A549 (cell line): ENCODE data around the gene CDC5L.

Source experiments
- BHLHE40 ChIP-seq: IDR thresholded peaks from 2 replicates; pipeline ENCODE4 v1.6.1; 2012; ENCODE audit warnings: low read depth, low read length, inconsistent platforms
- KDM1A ChIP-seq: fragments of 200-600 bp; sonication (generic); IDR thresholded peaks from 2 replicates; pipeline ENCODE4 v1.6.1; 2016; ENCODE audit warnings: low read depth, mild to moderate bottlenecking
- POLR2AphosphoS2 ChIP-seq: conservative IDR thresholded peaks from 2 replicates; pipeline ENCODE4 v1.6.1; 2012; ENCODE audit warnings: low read length, improper control_type of control experiment, inconsistent platforms
- TF ChIP-seq, protein P1 (sequence below): fragments of >200 bp; sonication (Bioruptor Twin); formaldehyde crosslinking; IDR thresholded peaks from 3 replicates; pipeline ENCODE4 v1.5.1; 2016

DNA sequence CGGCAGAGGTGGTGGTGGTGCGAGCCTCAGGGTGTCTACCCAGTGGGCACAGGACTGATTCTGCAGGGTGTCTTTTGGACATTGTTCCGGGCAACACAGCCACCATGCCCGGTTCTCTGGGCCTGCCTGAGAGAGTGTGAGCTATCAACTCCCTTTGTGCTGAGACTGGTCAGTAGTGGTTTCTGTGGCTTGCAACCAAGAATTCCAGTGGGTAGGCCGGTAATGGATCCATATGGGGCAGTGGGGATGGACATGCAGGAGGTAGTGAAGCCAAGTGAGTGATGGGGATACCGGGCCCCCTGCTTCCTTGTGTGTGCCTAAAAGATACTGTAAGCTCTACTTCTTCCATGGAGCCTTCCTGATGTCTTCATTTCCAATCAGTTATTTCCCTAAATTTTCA is 71.0 kb downstream of the CDC5L start:
- TF ChIP-seq, protein P1, sequence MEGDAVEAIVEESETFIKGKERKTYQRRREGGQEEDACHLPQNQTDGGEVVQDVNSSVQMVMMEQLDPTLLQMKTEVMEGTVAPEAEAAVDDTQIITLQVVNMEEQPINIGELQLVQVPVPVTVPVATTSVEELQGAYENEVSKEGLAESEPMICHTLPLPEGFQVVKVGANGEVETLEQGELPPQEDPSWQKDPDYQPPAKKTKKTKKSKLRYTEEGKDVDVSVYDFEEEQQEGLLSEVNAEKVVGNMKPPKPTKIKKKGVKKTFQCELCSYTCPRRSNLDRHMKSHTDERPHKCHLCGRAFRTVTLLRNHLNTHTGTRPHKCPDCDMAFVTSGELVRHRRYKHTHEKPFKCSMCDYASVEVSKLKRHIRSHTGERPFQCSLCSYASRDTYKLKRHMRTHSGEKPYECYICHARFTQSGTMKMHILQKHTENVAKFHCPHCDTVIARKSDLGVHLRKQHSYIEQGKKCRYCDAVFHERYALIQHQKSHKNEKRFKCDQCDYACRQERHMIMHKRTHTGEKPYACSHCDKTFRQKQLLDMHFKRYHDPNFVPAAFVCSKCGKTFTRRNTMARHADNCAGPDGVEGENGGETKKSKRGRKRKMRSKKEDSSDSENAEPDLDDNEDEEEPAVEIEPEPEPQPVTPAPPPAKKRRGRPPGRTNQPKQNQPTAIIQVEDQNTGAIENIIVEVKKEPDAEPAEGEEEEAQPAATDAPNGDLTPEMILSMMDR: no peak
- TF ChIP-seq BHLHE40: no peak
- TF ChIP-seq KDM1A: no peak
- TF ChIP-seq POLR2AphosphoS2: no peak
